Skeletal muscle cell (primary cell): Measurements from ENCODE around the gene HK2.
"Not testable (repeated sequence)": the region's sequence is repeated elsewhere in the genome, so short reads cannot be mapped to it uniquely, and the experiment has no call there.

ENCODE experiments used
- DNase-seq: peaks from one replicate; pipeline ENCODE4 v3.0.0-alpha.2; 2010; ENCODE audit warnings: low read depth
- H3K4me3 ChIP-seq: 2 replicates; pipeline ENCODE4 v1.5.1; 2011; ENCODE audit warnings: low read depth, mild to moderate bottlenecking, control low read depth, low read length, moderate library complexity

The HK2 gene

GRCh38 chr2:74833418-74834233 is at the start of gene HK2:
Gene HK2 (plus strand): TSS chr2:74834127. CDS start chr2:74834581, 454 bp downstream.
- peak within 1 kb of the TSS; percentile 93 for H3K4me3 ChIP-seq
- DNase-seq: peak; percentile 81

- no peak overlapping the region for H3K4me3 ChIP-seq
- DNase-seq: no peak
Observed at GRCh38 chr2:74789271-74789670, 44.7 kb upstream of the HK2 start.

GRCh38 chr2:74792282-74792681 is 41.6 kb upstream of the HK2 start:
- H3K4me3 ChIP-seq: no peak overlapping the region
- DNase-seq: no peak

- H3K4me3 ChIP-seq, DNase-seq: not testable (repeated sequence)
Observed at GRCh38 chr2:74794878-74795277, 39.0 kb upstream of the HK2 start.

- no peak overlapping the region for H3K4me3 ChIP-seq
- no peak for DNase-seq
Observed at GRCh38 chr2:74806355-74806839, 27.5 kb upstream of the HK2 start.

GRCh38 chr2:74806920-74807319 is 27.0 kb upstream of the HK2 start:
- no peak overlapping the region for H3K4me3 ChIP-seq
- no peak for DNase-seq

GRCh38 chr2:74812787-74813590 is 20.9 kb upstream of the HK2 start:
- no peak overlapping the region for H3K4me3 ChIP-seq
- no peak for DNase-seq

- no peak overlapping the region for H3K4me3 ChIP-seq
- DNase-seq: no peak
Observed at GRCh38 chr2:74814102-74814501, 19.8 kb upstream of the HK2 start.

- H3K4me3 ChIP-seq: no peak overlapping the region
- DNase-seq: no peak
Observed at GRCh38 chr2:74815941-74816340, 18.0 kb upstream of the HK2 start.

GRCh38 chr2:74816540-74817303 is 17.2 kb upstream of the HK2 start:
- no peak overlapping the region for H3K4me3 ChIP-seq
- DNase-seq: no peak

- DNase-seq: no peak
- H3K4me3 ChIP-seq: no peak overlapping the region
Observed at GRCh38 chr2:74817304-74817675, 16.6 kb upstream of the HK2 start.

- no peak for DNase-seq
- H3K4me3 ChIP-seq: no peak overlapping the region
Observed at GRCh38 chr2:74819702-74820101, 14.2 kb upstream of the HK2 start.

GRCh38 chr2:74821177-74822126 is 12.5 kb upstream of the HK2 start:
- no peak for DNase-seq
- H3K4me3 ChIP-seq: no peak overlapping the region

- no peak for DNase-seq
Observed at GRCh38 chr2:74822771-74823566, 11.0 kb upstream of the HK2 start.

GRCh38 chr2:74824679-74825078 is 9.2 kb upstream of the HK2 start:
- H3K4me3 ChIP-seq: no peak overlapping the region
- DNase-seq: no peak

More at GRCh38 chr2:74822771-74823566, 11.0 kb upstream of the HK2 start:
- no peak overlapping the region for H3K4me3 ChIP-seq

- no peak overlapping the region for H3K4me3 ChIP-seq
- DNase-seq: no peak
Observed at GRCh38 chr2:74828543-74828942, 5.4 kb upstream of the HK2 start.

GRCh38 chr2:74831693-74832530 is 2.0 kb upstream of the HK2 start:
- no peak overlapping the region for H3K4me3 ChIP-seq
- no peak for DNase-seq
